Measurements from ENCODE around the gene NAT9.

Gene NAT9

DNA sequence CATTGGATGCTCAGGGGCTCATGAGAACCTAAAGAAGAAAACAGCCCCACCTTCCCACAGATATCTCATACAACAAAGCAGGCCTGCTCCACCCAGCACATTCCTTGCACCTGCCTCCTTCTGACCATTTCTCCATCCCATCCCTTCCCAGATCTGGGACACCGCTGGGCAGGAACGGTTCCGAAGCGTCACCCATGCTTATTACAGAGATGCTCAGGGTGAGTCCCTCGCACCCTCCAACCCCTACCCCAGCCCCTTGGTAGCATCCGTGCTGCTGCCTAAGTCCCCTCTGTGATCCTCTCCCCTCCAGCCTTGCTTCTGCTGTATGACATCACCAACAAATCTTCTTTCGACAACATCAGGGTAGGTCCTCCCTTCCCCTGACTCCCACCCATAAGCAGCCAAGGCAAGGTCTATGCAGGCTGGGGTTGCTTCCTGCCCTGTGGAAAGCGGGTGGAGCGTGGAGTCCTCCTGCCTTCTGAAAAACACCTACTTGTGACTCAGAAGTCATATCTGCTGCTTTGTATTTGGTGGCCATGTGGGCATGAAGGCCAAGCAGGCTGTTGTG, 33.1 kb downstream of the NAT9 start:
- no peak for DNase-seq

DNA sequence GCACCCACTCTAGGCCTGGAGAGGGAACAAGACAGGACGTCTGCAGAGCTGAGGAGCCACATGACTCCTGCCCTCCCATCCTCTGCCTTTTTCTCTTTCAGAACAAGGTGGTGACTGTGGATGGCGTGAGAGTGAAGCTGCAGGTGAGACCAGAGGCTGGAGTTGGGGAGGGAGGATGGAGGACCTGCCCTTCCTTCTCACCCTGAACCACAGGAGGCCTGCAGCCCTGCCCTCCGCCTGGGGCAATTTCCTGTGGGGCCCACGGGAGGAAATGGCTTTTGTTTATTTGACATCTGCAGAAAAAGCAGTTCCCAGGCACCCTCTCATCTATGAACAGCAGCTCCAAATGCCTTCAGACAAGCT, 34.0 kb downstream of the NAT9 start:
- DNase-seq = no peak

GRCh38 chr17:74740641-74741387, 35.3 kb downstream of the NAT9 start:
- no peak for DNase-seq

DNA sequence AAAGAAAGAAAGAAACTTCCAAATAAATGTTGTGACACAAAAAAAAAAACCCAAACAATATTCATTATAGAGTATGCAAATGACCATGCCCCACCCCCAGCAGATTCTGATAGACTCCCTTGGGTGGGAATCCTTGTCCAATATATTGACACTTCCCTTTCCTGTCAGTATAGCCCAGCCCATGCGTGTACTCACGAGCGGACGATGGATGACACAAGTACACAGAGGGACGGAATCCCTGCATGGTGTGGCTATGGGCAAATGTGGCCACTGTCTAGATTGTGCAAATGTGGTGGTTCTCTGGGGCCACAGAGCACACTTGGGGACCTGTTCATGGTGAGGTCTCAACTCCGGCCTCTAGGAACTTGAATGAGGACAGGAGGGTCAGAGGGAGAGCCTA, 36.0 kb downstream of the NAT9 start:
- DNase-seq = no peak

DNA sequence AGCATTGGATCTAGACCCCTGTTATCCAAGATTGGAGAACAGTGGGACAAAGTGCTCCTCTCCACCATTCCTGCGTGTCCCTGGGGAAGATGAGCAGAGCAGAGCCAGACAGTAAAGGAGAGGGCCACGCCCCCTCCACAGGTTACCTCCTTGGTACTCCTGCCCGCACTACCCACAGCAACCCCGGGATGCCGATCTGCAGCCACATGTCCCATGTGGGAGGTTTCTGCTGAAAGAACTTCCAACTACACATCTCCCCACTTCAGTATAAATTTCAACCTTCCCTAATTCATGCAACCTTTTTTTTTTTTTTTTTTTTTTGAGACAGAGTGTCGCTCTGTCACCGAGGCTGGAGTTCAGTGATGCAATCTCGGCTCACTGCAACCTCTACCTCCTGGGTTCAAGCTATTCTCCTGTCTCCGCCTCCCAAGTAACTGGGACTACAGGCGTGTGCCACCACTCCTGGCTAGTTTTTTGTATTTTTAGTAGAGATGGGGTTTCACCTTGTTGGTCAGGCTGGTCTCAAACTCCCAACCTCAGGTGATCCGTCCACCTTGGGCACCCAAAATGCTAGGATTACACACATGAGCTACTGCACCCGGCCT, 36.8 kb downstream of the NAT9 start:
- DNase-seq = no peak

DNA sequence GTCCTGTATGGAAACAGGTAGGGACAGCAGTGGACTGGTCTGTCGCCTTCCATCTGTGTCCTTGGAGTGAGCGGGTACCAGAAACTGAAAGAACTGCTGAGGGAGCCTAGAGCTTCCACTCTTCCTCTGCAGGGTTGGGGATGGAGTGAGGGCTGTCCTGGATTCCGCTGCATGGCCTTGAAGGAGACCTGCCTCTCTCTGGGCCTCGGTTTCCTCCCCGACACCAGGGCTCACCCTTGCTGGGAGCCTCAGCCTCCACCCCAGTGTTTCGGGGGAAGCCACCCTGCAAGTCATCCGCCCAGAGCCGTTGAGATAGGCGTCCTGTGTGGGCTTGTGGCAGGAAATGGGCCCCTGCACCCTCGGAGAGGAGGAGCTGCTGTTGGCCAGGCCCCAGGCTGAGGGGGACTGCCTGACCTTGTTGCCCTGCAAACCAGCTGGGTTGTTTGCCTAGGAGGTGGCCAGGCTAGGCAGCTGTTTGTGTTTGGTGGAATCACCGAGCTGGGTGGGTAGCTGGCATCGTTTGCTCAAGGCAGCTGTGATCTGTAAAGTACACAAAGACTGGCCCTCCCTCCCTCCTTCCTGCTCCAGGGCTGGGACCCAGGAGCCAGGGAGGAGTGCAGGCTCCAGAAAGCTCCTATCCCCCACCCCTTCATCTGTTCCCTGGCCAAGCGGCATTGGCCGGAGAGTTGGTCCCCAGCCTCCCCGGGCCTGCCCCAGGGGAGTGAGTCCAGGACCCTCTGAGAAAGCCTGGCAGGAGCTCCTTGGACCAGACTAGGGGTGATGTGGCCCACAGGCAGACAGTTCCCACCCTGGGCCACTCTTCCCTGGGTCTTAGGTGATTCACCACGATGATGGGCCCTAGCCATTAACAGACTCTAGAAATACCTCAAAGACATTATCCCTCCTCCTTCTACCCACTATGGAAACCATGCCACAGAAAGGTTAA, 37.8 kb downstream of the NAT9 start:
- DNase-seq = no peak

DNA sequence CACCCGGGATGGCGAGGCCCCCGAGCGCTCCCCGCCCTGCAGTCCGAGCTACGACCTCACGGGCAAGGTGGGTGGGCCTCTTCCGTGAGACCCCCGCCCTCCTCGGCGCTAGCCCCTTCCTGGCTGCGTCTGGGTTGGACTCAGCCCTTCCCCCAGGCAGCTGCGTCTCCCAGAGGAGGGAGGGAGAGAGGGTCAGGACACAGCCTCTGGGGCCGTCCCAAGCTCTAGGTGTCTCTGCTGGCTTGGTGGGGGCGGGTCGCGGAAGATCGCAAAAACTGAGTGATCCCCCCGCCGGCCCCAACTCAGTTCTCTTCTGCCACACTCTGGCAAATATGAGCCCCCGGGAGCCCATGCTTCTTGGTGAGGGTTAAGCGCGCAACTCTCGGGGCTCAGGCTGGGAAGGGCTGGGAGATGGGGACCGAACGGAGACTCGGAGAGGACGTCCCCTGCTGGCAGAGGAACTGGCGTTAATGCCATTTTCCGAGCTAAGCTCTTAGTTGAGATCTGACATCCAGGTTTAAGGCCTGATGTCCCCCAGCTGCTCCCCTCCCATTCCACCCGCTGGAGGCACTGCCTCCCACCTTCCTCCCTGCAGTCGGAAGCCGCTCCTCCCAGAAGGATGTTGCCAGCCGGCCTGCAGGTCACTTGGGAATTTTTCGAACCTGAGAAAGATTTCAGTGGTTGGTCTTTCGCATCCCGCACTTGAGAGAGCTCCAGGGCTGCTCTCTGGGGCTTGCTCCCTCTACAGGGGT, 38.7 kb downstream of the NAT9 start:
- DNase-seq = peak; percentile 4

GRCh38 chr17:74736513-74737298, 39.4 kb downstream of the NAT9 start, which contains the start of gene RAB37:
RAB37 (plus strand) TSS chr17:74737256; CDS start chr17:74737273, 17 bp downstream.
- DNase-seq = no peak

GRCh38 chr17:74734256-74734655, 41.9 kb downstream of the NAT9 start:
- DNase-seq = no peak

DNA sequence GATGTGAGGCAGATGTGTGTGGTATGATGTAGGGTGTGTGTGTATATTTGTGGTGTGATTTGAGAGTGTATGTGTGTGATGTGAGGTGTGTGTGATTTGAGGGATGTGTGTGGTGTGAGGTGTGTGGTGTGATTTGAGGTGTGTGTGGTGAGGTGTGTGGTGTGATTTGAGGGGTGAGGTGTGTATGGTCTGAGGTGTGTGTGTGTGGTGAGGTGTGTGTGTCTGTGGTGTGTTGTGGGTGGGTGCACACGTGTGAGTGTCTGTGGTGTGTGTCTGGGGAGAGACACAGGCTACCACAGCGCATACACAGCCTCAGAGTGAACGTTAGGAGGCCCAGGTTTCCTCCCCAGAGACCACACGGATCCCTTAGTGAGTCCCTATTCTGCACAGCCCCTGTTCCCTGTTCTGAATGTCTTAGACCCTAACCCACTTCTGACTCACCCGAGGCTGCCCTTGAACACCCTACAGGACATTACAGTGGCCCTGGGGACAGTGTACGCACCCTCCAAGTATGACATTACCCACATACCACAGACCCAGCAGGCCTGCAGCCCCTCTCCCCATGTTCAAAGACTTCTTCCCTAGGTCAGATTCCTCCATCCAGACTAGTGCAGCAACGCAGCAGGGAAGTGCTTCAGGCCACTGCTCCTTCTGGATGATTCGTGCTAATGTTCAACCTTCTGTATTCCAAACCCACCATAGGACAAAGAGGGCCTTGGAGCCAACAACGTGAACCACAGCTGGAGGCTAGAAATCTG, 42.6 kb downstream of the NAT9 start:
- no peak for DNase-seq

DNA sequence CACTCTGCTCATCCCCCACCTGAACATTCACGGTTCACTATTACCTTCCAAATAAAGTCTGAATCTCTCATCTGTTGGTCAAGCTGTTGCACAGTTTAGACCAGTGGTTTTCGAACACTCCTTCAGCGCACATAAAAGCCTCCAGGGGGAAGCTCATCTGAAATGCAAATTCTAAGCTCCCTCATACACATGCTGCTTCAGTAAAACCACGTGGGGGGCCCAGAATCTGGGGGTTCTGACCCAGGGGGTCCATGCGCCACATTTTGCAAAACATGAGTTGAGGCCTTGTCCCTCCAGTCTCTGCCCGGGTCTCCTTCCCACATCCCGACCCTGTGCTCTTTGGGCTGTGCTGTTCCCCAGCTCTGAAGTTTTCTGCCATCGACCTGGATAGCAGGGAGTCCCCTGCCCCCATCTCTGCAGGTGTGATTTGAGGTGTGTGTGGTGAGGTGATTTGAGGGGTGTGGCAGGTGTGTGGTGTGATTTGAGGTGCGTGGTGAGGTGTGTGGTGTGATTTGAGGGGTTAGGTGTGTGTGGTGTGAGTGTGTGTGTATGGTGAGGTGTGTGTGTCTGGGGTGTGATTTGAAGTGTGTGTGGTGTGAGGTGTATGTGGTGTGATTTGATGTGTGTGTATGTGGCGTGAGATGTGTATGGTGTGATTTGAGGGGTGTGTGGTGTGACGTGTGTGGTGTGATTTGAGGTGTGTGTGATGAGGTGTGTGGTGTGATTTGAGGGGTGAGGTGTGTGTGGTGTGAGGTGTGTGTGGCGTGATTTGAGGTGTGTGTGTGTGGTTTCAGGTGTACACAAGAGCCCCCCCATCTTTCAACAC, 43.9 kb downstream of the NAT9 start:
- DNase-seq = no peak

GRCh38 chr17:74731347-74731605, 44.9 kb downstream of the NAT9 start:
- no peak for DNase-seq

DNA sequence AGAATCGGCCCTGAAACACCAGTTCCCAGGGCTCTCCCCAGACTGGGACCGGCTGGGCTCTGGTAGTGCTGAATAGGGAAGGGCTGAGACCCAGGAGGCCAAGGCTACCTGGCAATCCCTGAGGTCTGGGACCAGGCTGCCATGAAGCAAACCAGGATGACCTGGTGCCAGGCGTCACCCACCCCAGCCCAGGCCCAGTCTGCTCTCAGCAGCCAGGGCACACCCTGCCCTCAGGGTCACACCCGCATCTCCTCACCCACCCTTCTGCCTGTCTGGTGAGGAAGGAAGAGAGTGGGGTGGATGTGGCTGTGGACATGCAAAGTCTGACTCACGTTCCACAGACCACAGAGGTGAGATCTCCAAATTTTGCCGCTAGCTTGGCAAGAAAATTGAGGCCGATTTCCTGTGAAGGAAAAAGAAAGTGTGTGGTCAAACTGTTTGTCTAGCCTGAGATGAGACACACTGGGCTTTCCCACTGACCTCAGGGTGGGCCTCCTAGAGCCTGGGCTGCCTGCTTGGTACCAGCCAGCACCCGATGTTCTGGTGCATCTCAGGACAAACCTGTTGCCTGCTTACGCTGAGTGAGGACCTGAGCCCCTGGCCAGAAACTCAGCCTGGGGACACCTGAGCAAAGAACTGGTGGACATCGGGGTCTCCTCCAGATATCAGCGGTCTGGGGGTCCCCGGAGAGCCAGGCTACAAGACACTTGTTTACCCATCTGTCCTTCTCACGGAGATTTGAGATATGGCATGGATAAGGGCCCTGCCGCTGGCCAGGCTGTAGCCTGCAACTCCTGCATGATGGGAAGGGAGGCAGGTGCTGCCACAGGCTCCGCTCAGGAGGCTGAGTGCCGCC, 45.4 kb downstream of the NAT9 start:
- no peak for DNase-seq

- no peak for DNase-seq
These were observed 46.3 kb downstream of the NAT9 start for GRCh38 chr17:74729866-74730265.

DNA sequence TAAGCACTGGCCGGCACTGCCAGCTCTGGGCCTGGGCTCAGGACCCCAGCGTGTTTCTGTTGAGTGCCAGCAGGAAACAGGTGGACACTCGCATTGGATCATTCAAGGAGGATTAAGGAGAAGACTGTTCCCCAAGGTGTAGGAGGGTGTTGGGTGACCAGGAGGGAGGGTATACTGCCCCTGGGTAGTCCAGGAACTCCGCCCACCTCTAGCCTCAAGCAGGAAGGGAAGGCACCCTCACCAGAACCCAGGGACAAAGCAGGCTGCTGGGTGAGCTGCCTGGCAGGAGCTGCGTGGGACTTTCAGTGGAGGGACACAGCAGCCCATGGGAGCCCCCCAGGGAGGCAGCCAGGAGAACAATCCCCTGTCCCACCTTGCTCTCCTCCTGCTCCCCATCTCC, 46.8 kb downstream of the NAT9 start:
- DNase-seq = no peak

DNA sequence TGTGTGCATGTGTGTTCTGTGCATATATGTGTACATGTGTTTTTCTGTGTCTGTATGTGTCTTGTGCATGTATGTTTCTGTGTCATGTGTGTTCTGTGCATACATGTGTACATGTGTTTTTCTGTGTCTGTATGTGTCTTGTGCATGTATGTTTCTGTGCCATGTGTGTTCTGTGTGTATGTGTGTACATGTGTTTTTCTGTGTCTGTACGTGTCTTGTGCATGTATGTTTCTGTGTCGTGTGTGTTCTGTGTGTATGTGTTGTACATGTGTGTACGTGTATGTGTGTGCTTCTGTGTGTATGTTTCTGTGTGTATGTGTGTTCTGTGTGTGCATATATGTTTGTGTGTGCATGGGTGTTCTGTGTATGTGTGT, 47.5 kb downstream of the NAT9 start:
- DNase-seq = no peak

GRCh38 chr17:74728033-74728701, 48.0 kb downstream of the NAT9 start:
- DNase-seq = no peak

GRCh38 chr17:74725111-74725510, 51.0 kb downstream of the NAT9 start:
- DNase-seq = no peak

GRCh38 chr17:74723891-74724290, 52.3 kb downstream of the NAT9 start:
- DNase-seq = no peak

Data from NCI-H1092 treated with DMSO at 0.1 percent for 48 hours (cell line).